ENCODE measurements around the gene ARHGAP42.
"Not testable (repeated sequence)": the region's sequence is repeated elsewhere in the genome, so short reads cannot be mapped to it uniquely, and the experiment has no call there.

ARHGAP42 gene

GRCh38 chr11:100640646-100641045 is 46.4 kb upstream of the ARHGAP42 start:
- H3K4me3 ChIP-seq (ENCODE audit: low read depth, low read length) = no peak overlapping the region
- TF ChIP-seq MYC (IDR thresholded peaks at IDR 0.05; ENCODE audit: low read depth, low read length) (no peak), CTCF (IDR thresholded peaks at IDR 0.05; ENCODE audit: low read depth, low read length) (no peak), POLR2A (IDR thresholded peaks at IDR 0.05; ENCODE audit: extremely low read depth, insufficient read length) (no peak), MAX (IDR thresholded peaks at IDR 0.05; ENCODE audit: low read depth, low read length) (no peak)
- DNase-seq (ENCODE audit: low read depth) = no peak

GRCh38 chr11:100641456-100641855 is 45.6 kb upstream of the ARHGAP42 start:
- TF ChIP-seq CTCF (IDR thresholded peaks at IDR 0.05; ENCODE audit: low read depth, low read length) = no peak
- no peak for TF ChIP-seq POLR2A (IDR thresholded peaks at IDR 0.05; ENCODE audit: extremely low read depth, insufficient read length)
- TF ChIP-seq MYC (IDR thresholded peaks at IDR 0.05; ENCODE audit: low read depth, low read length) = no peak
- no peak for TF ChIP-seq MAX (IDR thresholded peaks at IDR 0.05; ENCODE audit: low read depth, low read length)
- H3K4me3 ChIP-seq (ENCODE audit: low read depth, low read length) = no peak overlapping the region
- DNase-seq (ENCODE audit: low read depth) = no peak

- no peak overlapping the region for H3K4me3 ChIP-seq (ENCODE audit: low read depth, low read length)
- DNase-seq (ENCODE audit: low read depth) = no peak
- TF ChIP-seq POLR2A (IDR thresholded peaks at IDR 0.05; ENCODE audit: extremely low read depth, insufficient read length) (no peak), MAX (IDR thresholded peaks at IDR 0.05; ENCODE audit: low read depth, low read length) (no peak)
These were observed 40.5 kb upstream of the ARHGAP42 start for GRCh38 chr11:100646545-100646944.

GRCh38 chr11:100647861-100648260 is 39.2 kb upstream of the ARHGAP42 start:
- no peak for TF ChIP-seq MYC (IDR thresholded peaks at IDR 0.05; ENCODE audit: low read depth, low read length)
- no peak overlapping the region for H3K4me3 ChIP-seq (ENCODE audit: low read depth, low read length)
- DNase-seq (ENCODE audit: low read depth) = peak; percentile 72

- H3K4me3 ChIP-seq (ENCODE audit: low read depth, low read length) = no peak overlapping the region
- DNase-seq (ENCODE audit: low read depth) = no peak
- no peak for TF ChIP-seq MAX (IDR thresholded peaks at IDR 0.05; ENCODE audit: low read depth, low read length)
- TF ChIP-seq CTCF (IDR thresholded peaks at IDR 0.05; ENCODE audit: low read depth, low read length) = no peak
- no peak for TF ChIP-seq POLR2A (IDR thresholded peaks at IDR 0.05; ENCODE audit: extremely low read depth, insufficient read length)
- TF ChIP-seq MYC (IDR thresholded peaks at IDR 0.05; ENCODE audit: low read depth, low read length) = no peak
These were observed 23.5 kb upstream of the ARHGAP42 start for GRCh38 chr11:100663583-100663982.

GRCh38 chr11:100663996-100664395 is 23.1 kb upstream of the ARHGAP42 start:
- TF ChIP-seq MAX (IDR thresholded peaks at IDR 0.05; ENCODE audit: low read depth, low read length) = no peak
- no peak for TF ChIP-seq POLR2A (IDR thresholded peaks at IDR 0.05; ENCODE audit: extremely low read depth, insufficient read length)
- TF ChIP-seq CTCF (IDR thresholded peaks at IDR 0.05; ENCODE audit: low read depth, low read length) = no peak
- TF ChIP-seq MYC (IDR thresholded peaks at IDR 0.05; ENCODE audit: low read depth, low read length) = no peak
- no peak for DNase-seq (ENCODE audit: low read depth)
- H3K4me3 ChIP-seq (ENCODE audit: low read depth, low read length) = no peak overlapping the region

- DNase-seq (ENCODE audit: low read depth); H3K4me3 ChIP-seq (ENCODE audit: low read depth, low read length): not testable (repeated sequence)
These were observed 20.3 kb upstream of the ARHGAP42 start for GRCh38 chr11:100666816-100667215.
